Fibroblast of lung (primary cell): Measurements from ENCODE around the gene CLK4. TPM values are rescaled to one million over a fixed set of nuclear protein-coding genes. Genes with fewer than 3 reads are reported as not detected.

Experiments used
- DNase-seq, 2 donors: peaks; one replicate each; pipeline versions ENCODE4 v3.0.0 to v3.0.0-alpha.2; 2010; ENCODE audit warnings: low read depth in 2 of 2
- H2AFZ ChIP-seq: 2 replicates; pipeline ENCODE4 v1.5.1; 2012; ENCODE audit warnings: low read length, control low read depth, inconsistent platforms
- H3K27ac ChIP-seq: 2 replicates; pipeline ENCODE4 v1.5.1; 2011; ENCODE audit warnings: low read length, control low read depth; ENCODE audit not compliant: insufficient read depth
- H3K27me3 ChIP-seq: 2 replicates; pipeline ENCODE4 v1.5.1; 2011; ENCODE audit warnings: mild to moderate bottlenecking, low read length; ENCODE audit not compliant: control insufficient read depth, insufficient read depth
- H3K36me3 ChIP-seq: 2 replicates; pipeline ENCODE4 v1.5.1; 2011; ENCODE audit warnings: low read length; ENCODE audit not compliant: control insufficient read depth, insufficient read depth
- H3K4me1 ChIP-seq: 2 replicates; pipeline ENCODE4 v1.5.1; 2011; ENCODE audit warnings: low read length; ENCODE audit not compliant: control insufficient read depth, insufficient read depth; ENCODE audit errors: extremely low read depth
- H3K4me2 ChIP-seq: 2 replicates; pipeline ENCODE4 v1.5.1; 2011; ENCODE audit warnings: low read length, control low read depth; ENCODE audit not compliant: insufficient read depth; ENCODE audit errors: extremely low read depth
- H3K4me3 ChIP-seq, 4 experiments: fragments of 200-600 bp in 1 of 4; sonication (generic) in 1 of 4; replicated peaks in 1 of 4; 2 replicates each; pipeline ENCODE4 v1.5.1; 2011 to 2016; ENCODE audit warnings: low read length in 4 of 4, low read depth in 3 of 4, mild to moderate bottlenecking in 3 of 4, control low read depth in 2 of 4, inconsistent platforms in 1 of 4, mixed read lengths in 1 of 4; ENCODE audit not compliant: insufficient read depth in 1 of 4; ENCODE audit errors: control extremely low read depth in 1 of 4
- H3K79me2 ChIP-seq: 2 replicates; pipeline ENCODE4 v1.5.1; 2012; ENCODE audit warnings: mild to moderate bottlenecking, low read length, inconsistent platforms; ENCODE audit not compliant: control insufficient read depth, insufficient read depth
- H3K9ac ChIP-seq: 2 replicates; pipeline ENCODE4 v1.5.1; 2011; ENCODE audit warnings: mild to moderate bottlenecking, low read length, control low read depth; ENCODE audit not compliant: insufficient read depth
- H3K9me3 ChIP-seq: 2 replicates; pipeline ENCODE4 v1.5.1; 2012; ENCODE audit warnings: low read depth, low read length; ENCODE audit not compliant: control insufficient read depth, insufficient read depth
- H4K20me1 ChIP-seq: 2 replicates; pipeline ENCODE4 v1.5.1; 2011; ENCODE audit warnings: low read length; ENCODE audit not compliant: control insufficient read depth, insufficient read depth; ENCODE audit errors: extremely low read depth
- EZH2 ChIP-seq: IDR thresholded peaks from 2 replicates; pipeline ENCODE4 v1.5.1; 2012; ENCODE audit warnings: low read length, control low read depth, mild to moderate bottlenecking; ENCODE audit errors: missing control alignments
- polyA plus RNA-seq, 2 donors: library from polyadenylated mRNA; depleted of rRNA in 1 of 2; stranded (reverse) in 1 of 2; unstranded in 1 of 2; fragments of >200 nt; gene quantifications; 2 replicates each; pipeline ENCODE4 v1.2.1, GENCODE V29; 2011 to 2012; ENCODE audit warnings: missing spikeins in 1 of 2
- total RNA-seq: library from RNA; depleted of rRNA; stranded (reverse); fragments of >200 nt; gene quantifications from 2 replicates; pipeline ENCODE4 v1.2.1, GENCODE V29; 2014
- TF ChIP-seq, protein P1 (sequence below), 2 donors: IDR thresholded peaks in 1 of 2; conservative IDR thresholded peaks in 1 of 2; 1 replicate in 1 of 2; 2 replicates in 1 of 2; pipeline ENCODE4 v1.5.1; 2011 to 2012; ENCODE audit warnings: low read length in 2 of 2, control low read depth in 1 of 2, inconsistent platforms in 1 of 2, low read depth in 1 of 2, mild to moderate bottlenecking in 1 of 2

The CLK4 gene
- total and polyA plus RNA-seq, 2 donors (not counting 1 experiment from before 2014, with no cell fraction given), result 20.7 to 27.9 TPM

DNA sequence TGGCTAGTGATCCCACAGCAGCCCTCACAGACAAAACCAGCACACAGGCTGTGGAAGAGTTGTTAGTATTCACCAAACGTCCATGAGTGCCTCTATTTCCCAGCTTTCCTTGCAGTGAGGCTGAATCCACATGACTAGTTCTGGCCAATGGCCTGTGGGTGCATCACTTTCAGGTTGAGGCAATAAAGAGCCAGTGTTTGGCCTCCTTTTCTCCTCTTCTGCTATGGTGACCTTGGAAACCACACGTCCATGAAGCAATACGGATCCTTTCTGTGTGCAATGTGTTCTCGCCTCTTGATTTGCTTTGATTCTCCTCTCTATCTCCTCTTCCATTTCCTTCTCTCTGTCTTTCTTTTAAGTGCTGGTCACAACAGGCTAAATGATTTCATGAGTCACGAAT, 23.4 kb upstream of the CLK4 start:
- no peaks in the 10 kb centered on the region for H3K9me3 ChIP-seq
- TF ChIP-seq, protein P1, sequence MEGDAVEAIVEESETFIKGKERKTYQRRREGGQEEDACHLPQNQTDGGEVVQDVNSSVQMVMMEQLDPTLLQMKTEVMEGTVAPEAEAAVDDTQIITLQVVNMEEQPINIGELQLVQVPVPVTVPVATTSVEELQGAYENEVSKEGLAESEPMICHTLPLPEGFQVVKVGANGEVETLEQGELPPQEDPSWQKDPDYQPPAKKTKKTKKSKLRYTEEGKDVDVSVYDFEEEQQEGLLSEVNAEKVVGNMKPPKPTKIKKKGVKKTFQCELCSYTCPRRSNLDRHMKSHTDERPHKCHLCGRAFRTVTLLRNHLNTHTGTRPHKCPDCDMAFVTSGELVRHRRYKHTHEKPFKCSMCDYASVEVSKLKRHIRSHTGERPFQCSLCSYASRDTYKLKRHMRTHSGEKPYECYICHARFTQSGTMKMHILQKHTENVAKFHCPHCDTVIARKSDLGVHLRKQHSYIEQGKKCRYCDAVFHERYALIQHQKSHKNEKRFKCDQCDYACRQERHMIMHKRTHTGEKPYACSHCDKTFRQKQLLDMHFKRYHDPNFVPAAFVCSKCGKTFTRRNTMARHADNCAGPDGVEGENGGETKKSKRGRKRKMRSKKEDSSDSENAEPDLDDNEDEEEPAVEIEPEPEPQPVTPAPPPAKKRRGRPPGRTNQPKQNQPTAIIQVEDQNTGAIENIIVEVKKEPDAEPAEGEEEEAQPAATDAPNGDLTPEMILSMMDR (conservative IDR thresholded peaks at IDR 0.05 in 1 of 2, IDR thresholded peaks at IDR 0.05 in 1 of 2; ENCODE audit: low read depth in 1 of 2, low read length in 2 of 2), result no peak
- no peak for TF ChIP-seq EZH2
- no peak overlapping the region for H2AFZ ChIP-seq
- no peaks in the 10 kb centered on the region for H3K27me3 ChIP-seq
- H3K79me2 ChIP-seq, result no peaks in the 10 kb centered on the region
- no peaks in the 10 kb centered on the region for H4K20me1 ChIP-seq
- no peak overlapping the region for H3K4me3 ChIP-seq
- peak in 1 of 2 donors; percentile 5 for DNase-seq
- H3K9ac ChIP-seq, result no peak overlapping the region
- H3K4me2 ChIP-seq, result no peak overlapping the region
- H3K4me1 ChIP-seq, result no peaks in the 10 kb centered on the region
- H3K36me3 ChIP-seq, result no peaks in the 10 kb centered on the region
- no peak overlapping the region for H3K27ac ChIP-seq

DNA sequence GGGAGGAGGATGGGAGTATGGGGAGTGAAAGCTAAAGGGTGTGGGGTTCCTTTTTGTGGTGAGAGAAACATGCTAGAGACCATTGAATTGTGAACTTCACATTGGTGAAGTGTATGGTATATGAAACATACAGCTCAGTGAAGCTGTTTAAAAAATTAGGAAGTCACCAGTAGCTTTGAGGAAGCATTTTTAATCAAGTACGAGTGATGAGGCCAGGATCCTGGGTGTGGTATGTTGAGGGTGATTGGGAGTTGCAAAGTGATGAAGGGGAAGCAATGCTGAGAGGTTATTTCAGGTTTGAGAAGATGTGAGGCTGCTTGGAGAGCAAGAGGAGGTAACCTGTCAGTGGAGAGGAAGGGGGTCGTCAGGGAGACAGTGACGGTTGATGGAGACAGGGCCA, 22.7 kb upstream of the CLK4 start:
- Histone ChIP-seq H3K36me3 (no peaks in the 10 kb centered on the region), H3K79me2 (no peaks in the 10 kb centered on the region), H3K9me3 (no peaks in the 10 kb centered on the region), H3K4me1 (no peaks in the 10 kb centered on the region), H3K4me2 (no peak overlapping the region), H3K4me3 (no peak overlapping the region), H3K27ac (no peak overlapping the region), H3K9ac (no peak overlapping the region), H3K27me3 (no peaks in the 10 kb centered on the region), H4K20me1 (no peaks in the 10 kb centered on the region), H2AFZ (no peak overlapping the region)
- no peak for DNase-seq
- TF ChIP-seq, protein P1 (conservative IDR thresholded peaks at IDR 0.05 in 1 of 2, IDR thresholded peaks at IDR 0.05 in 1 of 2; ENCODE audit: low read depth in 1 of 2, low read length in 2 of 2), result no peak
- TF ChIP-seq EZH2, result no peak

DNA sequence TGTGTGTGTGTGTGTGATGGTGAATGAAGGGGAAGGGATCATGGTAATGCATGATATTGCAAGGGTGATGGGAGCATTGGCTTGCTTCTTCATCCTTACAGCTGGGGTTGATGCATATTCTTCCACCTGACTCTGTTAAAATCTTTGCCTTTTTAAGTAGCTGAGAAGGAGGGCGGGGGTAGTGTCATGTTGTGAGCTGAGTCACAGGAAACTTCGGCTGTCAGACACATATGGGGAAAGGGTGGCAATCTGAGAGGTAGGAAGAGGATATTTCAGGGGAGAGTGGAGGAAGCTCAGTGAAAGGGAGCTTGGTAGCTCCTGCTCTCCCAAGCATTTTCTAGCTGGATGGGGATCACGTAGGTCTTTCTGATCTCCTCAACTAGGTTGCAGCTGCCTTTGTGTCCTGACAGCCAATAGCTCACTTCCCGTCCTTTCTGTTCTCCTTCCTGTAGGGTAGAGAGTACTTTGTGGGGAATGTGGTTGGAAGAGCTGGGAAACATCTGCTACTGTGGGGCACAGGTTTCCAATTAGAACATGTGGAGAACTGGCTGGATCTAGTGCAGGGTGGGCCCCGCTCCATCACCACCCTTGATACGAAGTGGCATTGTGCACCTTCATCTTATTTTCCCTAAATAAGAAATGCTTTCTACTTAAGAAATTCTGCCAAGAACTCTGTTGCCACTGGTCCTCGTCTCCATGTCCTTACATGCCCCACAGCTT, 18.1 kb upstream of the CLK4 start:
- Histone ChIP-seq H3K4me2 (no peak overlapping the region), H3K9ac (no peak overlapping the region), H3K4me3 (no peak overlapping the region), H3K27me3 (no peaks in the 10 kb centered on the region), H4K20me1 (no peaks in the 10 kb centered on the region), H3K36me3 (no peaks in the 10 kb centered on the region), H2AFZ (no peak overlapping the region), H3K79me2 (no peaks in the 10 kb centered on the region), H3K27ac (no peak overlapping the region), H3K9me3 (no peaks in the 10 kb centered on the region), H3K4me1 (no peaks in the 10 kb centered on the region)
- peak in 1 of 2 donors; percentile 32 for DNase-seq
- TF ChIP-seq, protein P1 (conservative IDR thresholded peaks at IDR 0.05 in 1 of 2, IDR thresholded peaks at IDR 0.05 in 1 of 2; ENCODE audit: low read depth in 1 of 2, low read length in 2 of 2), result no peak
- no peak for TF ChIP-seq EZH2
